HG02610 (cell line): ENCODE results near the gene SCGB2A2.

Experiments
- ATAC-seq: cut with Tn5 transposase; IDR thresholded peaks from one replicate; pipeline ENCODE4 v1.9.1; 2021; ENCODE audit warnings: mild to moderate bottlenecking, moderate library complexity; ENCODE audit not compliant: unreplicated experiment

The SCGB2A2 gene

GRCh38 chr11:62269654-62270278 lies at the start of gene SCGB2A2:
TSS of gene SCGB2A2 (plus strand) at chr11:62270158. CDS start at chr11:62270217, 59 bp downstream.
- ATAC-seq: no peak

- no peak for ATAC-seq
Measured at GRCh38 chr11:62221498-62221897, 48.5 kb upstream of the SCGB2A2 start.

GRCh38 chr11:62223095-62223494 lies 46.9 kb upstream of the SCGB2A2 start:
- ATAC-seq: no peak

- ATAC-seq: no peak
Measured at GRCh38 chr11:62233730-62234129, 36.2 kb upstream of the SCGB2A2 start.

- no peak for ATAC-seq
Measured at GRCh38 chr11:62236187-62236586, 33.8 kb upstream of the SCGB2A2 start.

- ATAC-seq: no peak
Measured at GRCh38 chr11:62237499-62237898, 32.5 kb upstream of the SCGB2A2 start.

GRCh38 chr11:62238151-62238550 lies 31.8 kb upstream of the SCGB2A2 start:
- no peak for ATAC-seq

GRCh38 chr11:62241095-62241494 lies 28.9 kb upstream of the SCGB2A2 start:
- ATAC-seq: no peak

- ATAC-seq: no peak
Measured at GRCh38 chr11:62242021-62242420, 27.9 kb upstream of the SCGB2A2 start, which contains the start of gene SCGB1D2. TSS of gene SCGB1D2 (plus strand) at chr11:62242239. CDS start at chr11:62242308, 69 bp downstream.

GRCh38 chr11:62245271-62245753 lies 24.6 kb upstream of the SCGB2A2 start:
- ATAC-seq: no peak

GRCh38 chr11:62251698-62252097 lies 18.3 kb upstream of the SCGB2A2 start:
- ATAC-seq: no peak

GRCh38 chr11:62253999-62254542 lies 15.9 kb upstream of the SCGB2A2 start:
- ATAC-seq: no peak

GRCh38 chr11:62256281-62256680 lies 13.7 kb upstream of the SCGB2A2 start:
- ATAC-seq: no peak

GRCh38 chr11:62260261-62260953 lies 9.6 kb upstream of the SCGB2A2 start:
- no peak for ATAC-seq

- no peak for ATAC-seq
Measured at GRCh38 chr11:62264004-62264403, 6.0 kb upstream of the SCGB2A2 start.

- ATAC-seq: no peak
Measured at GRCh38 chr11:62266558-62266957, 3.4 kb upstream of the SCGB2A2 start.

- no peak for ATAC-seq
Measured at GRCh38 chr11:62267050-62267449, 2.9 kb upstream of the SCGB2A2 start.

GRCh38 chr11:62267576-62267975 lies 2.4 kb upstream of the SCGB2A2 start:
- ATAC-seq: no peak

- no peak for ATAC-seq
Measured at GRCh38 chr11:62273284-62273683, 3.3 kb downstream of the SCGB2A2 start.

GRCh38 chr11:62273789-62274275 lies 3.9 kb downstream of the SCGB2A2 start:
- no peak for ATAC-seq

GRCh38 chr11:62280452-62280851 lies 10.5 kb downstream of the SCGB2A2 start:
- no peak for ATAC-seq

GRCh38 chr11:62295504-62295903 lies 25.5 kb downstream of the SCGB2A2 start:
- ATAC-seq: no peak
